Measurements from ENCODE around the gene TMEM255A. TPM values are rescaled to one million over a fixed set of nuclear protein-coding genes. Genes with fewer than 3 reads are reported as not detected.

The TMEM255A gene
- total RNA-seq, 1 donor from 2014 or later: not detected

GRCh38 chrX:120281021-120281624 is 30.1 kb downstream of the TMEM255A start:
- Mint-ChIP-seq H3K27ac (no peak overlapping the region), H3K9me3 (no peaks in the 10 kb centered on the region), H3K27me3 (ENCODE audit: insufficient read depth) (peaks cover 11% of the 10 kb centered on the region), H3K4me1 (ENCODE audit: low read depth) (no peaks in the 10 kb centered on the region), H3K36me3 (ENCODE audit: low read depth) (no peaks in the 10 kb centered on the region), H3K4me3 (no peak overlapping the region)
- intact Hi-C loops (cut with micrococcal nuclease): no loop called here
- no peak for DNase-seq (ENCODE audit: low spot score)

- Mint-ChIP-seq H3K9me3 (no peaks in the 10 kb centered on the region), H3K27ac (no peak overlapping the region), H3K36me3 (ENCODE audit: low read depth) (no peaks in the 10 kb centered on the region), H3K4me3 (no peak overlapping the region), H3K4me1 (ENCODE audit: low read depth) (no peaks in the 10 kb centered on the region), H3K27me3 (ENCODE audit: insufficient read depth) (peaks cover 6% of the 10 kb centered on the region)
- intact Hi-C loops (cut with micrococcal nuclease): no loop called here
- no peak for DNase-seq (ENCODE audit: low spot score)
Measured at GRCh38 chrX:120274958-120275357, 36.3 kb downstream of the TMEM255A start.

- Mint-ChIP-seq H3K27ac (no peak overlapping the region), H3K9me3 (no peaks in the 10 kb centered on the region), H3K4me3 (no peak overlapping the region), H3K4me1 (ENCODE audit: low read depth) (peaks cover 4% of the 10 kb centered on the region), H3K36me3 (ENCODE audit: low read depth) (no peaks in the 10 kb centered on the region), H3K27me3 (ENCODE audit: insufficient read depth) (peaks cover 6% of the 10 kb centered on the region)
- no peak for DNase-seq (ENCODE audit: low spot score)
- intact Hi-C loops (cut with micrococcal nuclease): no loop called here
Measured at GRCh38 chrX:120274145-120274544, 37.1 kb downstream of the TMEM255A start.

- Mint-ChIP-seq H3K27me3 (ENCODE audit: insufficient read depth) (peaks cover 2% of the 10 kb centered on the region), H3K4me3 (no peak overlapping the region), H3K36me3 (ENCODE audit: low read depth) (no peaks in the 10 kb centered on the region), H3K27ac (no peak overlapping the region), H3K4me1 (ENCODE audit: low read depth) (peaks cover 6% of the 10 kb centered on the region), H3K9me3 (no peaks in the 10 kb centered on the region)
- no peak for DNase-seq (ENCODE audit: low spot score)
- intact Hi-C loops (cut with micrococcal nuclease): no loop called here
Measured at GRCh38 chrX:120271218-120271617, 40.0 kb downstream of the TMEM255A start.

GRCh38 chrX:120270567-120270966 is 40.7 kb downstream of the TMEM255A start:
- no peaks in the 10 kb centered on the region for H3K36me3 Mint-ChIP-seq (ENCODE audit: low read depth)
- no peak overlapping the region for H3K27ac Mint-ChIP-seq
- H3K4me1 Mint-ChIP-seq (ENCODE audit: low read depth): peaks cover 6% of the 10 kb centered on the region
- no peak for DNase-seq (ENCODE audit: low spot score)
- peaks cover 2% of the 10 kb centered on the region for H3K27me3 Mint-ChIP-seq (ENCODE audit: insufficient read depth)
- H3K9me3 Mint-ChIP-seq: no peaks in the 10 kb centered on the region
- no peak overlapping the region for H3K4me3 Mint-ChIP-seq
- intact Hi-C loops (cut with micrococcal nuclease): no loop called here

GRCh38 chrX:120269373-120270035 is 41.8 kb downstream of the TMEM255A start:
- Mint-ChIP-seq H3K4me3 (no peak overlapping the region), H3K9me3 (no peaks in the 10 kb centered on the region), H3K4me1 (ENCODE audit: low read depth) (peaks cover 6% of the 10 kb centered on the region), H3K36me3 (ENCODE audit: low read depth) (no peaks in the 10 kb centered on the region), H3K27me3 (ENCODE audit: insufficient read depth) (peaks cover 2% of the 10 kb centered on the region), H3K27ac (no peak overlapping the region)
- intact Hi-C loops (cut with micrococcal nuclease): no loop called here
- DNase-seq (ENCODE audit: low spot score): no peak

GRCh38 chrX:120264341-120264740 is 46.9 kb downstream of the TMEM255A start:
- no peak for DNase-seq (ENCODE audit: low spot score)
- H3K27me3 Mint-ChIP-seq (ENCODE audit: insufficient read depth): no peaks in the 10 kb centered on the region
- no peaks in the 10 kb centered on the region for H3K36me3 Mint-ChIP-seq (ENCODE audit: low read depth)
- intact Hi-C loops (cut with micrococcal nuclease): no loop called here
- H3K4me1 Mint-ChIP-seq (ENCODE audit: low read depth): peaks cover 4% of the 10 kb centered on the region
- H3K27ac Mint-ChIP-seq: no peak overlapping the region
- no peaks in the 10 kb centered on the region for H3K9me3 Mint-ChIP-seq
- H3K4me3 Mint-ChIP-seq: no peak overlapping the region

GRCh38 chrX:120262859-120263708 is 48.2 kb downstream of the TMEM255A start:
- DNase-seq (ENCODE audit: low spot score): no peak
- H3K4me1 Mint-ChIP-seq (ENCODE audit: low read depth): no peaks in the 10 kb centered on the region
- intact Hi-C loops (cut with micrococcal nuclease): no loop called here
- H3K27me3 Mint-ChIP-seq (ENCODE audit: insufficient read depth): no peaks in the 10 kb centered on the region
- no peak overlapping the region for H3K4me3 Mint-ChIP-seq
- no peaks in the 10 kb centered on the region for H3K36me3 Mint-ChIP-seq (ENCODE audit: low read depth)
- no peaks in the 10 kb centered on the region for H3K9me3 Mint-ChIP-seq
- no peak overlapping the region for H3K27ac Mint-ChIP-seq

GRCh38 chrX:120260369-120260768 is 50.9 kb downstream of the TMEM255A start:
- H3K36me3 Mint-ChIP-seq (ENCODE audit: low read depth): peaks cover 7% of the 10 kb centered on the region
- DNase-seq (ENCODE audit: low spot score): no peak
- peaks cover 5% of the 10 kb centered on the region for H3K4me1 Mint-ChIP-seq (ENCODE audit: low read depth)
- intact Hi-C loops (cut with micrococcal nuclease): no loop called here
- H3K27ac Mint-ChIP-seq: no peak overlapping the region
- H3K27me3 Mint-ChIP-seq (ENCODE audit: insufficient read depth): no peaks in the 10 kb centered on the region
- no peaks in the 10 kb centered on the region for H3K9me3 Mint-ChIP-seq
- no peak overlapping the region for H3K4me3 Mint-ChIP-seq

- Mint-ChIP-seq H3K4me3 (no peak overlapping the region), H3K27me3 (ENCODE audit: insufficient read depth) (no peaks in the 10 kb centered on the region), H3K9me3 (no peaks in the 10 kb centered on the region), H3K36me3 (ENCODE audit: low read depth) (peaks cover 30% of the 10 kb centered on the region), H3K4me1 (ENCODE audit: low read depth) (peaks cover 21% of the 10 kb centered on the region), H3K27ac (no peak overlapping the region)
- intact Hi-C loops (cut with micrococcal nuclease): loop anchor here (5.0 to 10.0 kb wide), 3 partner anchors 234 to 1906 kb away; partner anchors contain the start of gene WDR44
- DNase-seq (ENCODE audit: low spot score): no peak
Measured at GRCh38 chrX:120253784-120254183, 57.5 kb downstream of the TMEM255A start.

GRCh38 chrX:120251471-120252011 is 59.7 kb downstream of the TMEM255A start:
- peaks cover 23% of the 10 kb centered on the region for H3K36me3 Mint-ChIP-seq (ENCODE audit: low read depth)
- peak; percentile 2 for DNase-seq (ENCODE audit: low spot score)
- H3K4me3 Mint-ChIP-seq: peak overlapping the region; percentile 96
- peak overlapping the region; percentile 86 for H3K27ac Mint-ChIP-seq
- no peaks in the 10 kb centered on the region for H3K27me3 Mint-ChIP-seq (ENCODE audit: insufficient read depth)
- peaks cover 17% of the 10 kb centered on the region for H3K4me1 Mint-ChIP-seq (ENCODE audit: low read depth)
- intact Hi-C loops (cut with micrococcal nuclease): loop anchor here (1.0 to 10.0 kb wide), 8 partner anchors 58 to 1904 kb away; partner anchors contain the start of genes C1GALT1C1, CUL4B, MCTS1 and NDUFA1
- no peaks in the 10 kb centered on the region for H3K9me3 Mint-ChIP-seq

GRCh38 chrX:120250522-120251271 is 60.6 kb downstream of the TMEM255A start, which contains the start of gene ZBTB33:
ZBTB33 (plus strand) TSS chrX:120250812; CDS start chrX:120253416, 2,604 bp downstream.
- Mint-ChIP-seq H3K4me1 (ENCODE audit: low read depth) (peaks cover 17% of the 10 kb centered on the region), H3K27me3 (ENCODE audit: insufficient read depth) (no peaks in the 10 kb centered on the region), H3K27ac (peak within 1 kb of the TSS; percentile 96), H3K4me3 (peak within 1 kb of the TSS; percentile 96), H3K36me3 (ENCODE audit: low read depth) (peaks cover 23% of the 10 kb centered on the region), H3K9me3 (no peaks in the 10 kb centered on the region)
- peak; percentile 79 for DNase-seq (ENCODE audit: low spot score)
- intact Hi-C loops (cut with micrococcal nuclease): loop anchor here (1.0 to 10.0 kb wide), 9 partner anchors 59 to 1903 kb away; partner anchors contain the start of genes C1GALT1C1, CUL4B, LAMP2 and MCTS1
